Natural killer cell (primary cell): ENCODE measurements around the gene DICER1. TPM values are rescaled to one million over a fixed set of nuclear protein-coding genes. Genes with fewer than 3 reads are reported as not detected.

Experiments used
- ATAC-seq, 3 donors: fragments of 150-1000 bp in 2 of 3; fragments of 200-7000 bp in 1 of 3; cut with Tn5 transposase; 1 replicate in 1 of 3; 2 replicates in 2 of 3; pipeline ENCODE4 v1.10.0; 2021; ENCODE audit warnings: mild to moderate bottlenecking in 2 of 3, moderate library complexity in 2 of 3
- DNase-seq, 2 donors: peaks; one replicate each; pipeline versions ENCODE4 v3.0.0 to v3.0.0-alpha.2; 2013 to 2021; ENCODE audit warnings: mixed read lengths in 1 of 2
- H3K27ac ChIP-seq: one replicate; pipeline ENCODE4 v1.5.1; 2013; ENCODE audit warnings: mild to moderate bottlenecking, low read length
- H3K27me3 ChIP-seq: one replicate; pipeline ENCODE4 v1.6.1; 2013; ENCODE audit warnings: low read length; ENCODE audit not compliant: control insufficient read depth, insufficient read depth
- H3K36me3 ChIP-seq: one replicate; pipeline ENCODE4 v1.6.1; 2013; ENCODE audit warnings: low read length; ENCODE audit not compliant: control insufficient read depth, insufficient read depth
- H3K4me1 ChIP-seq: one replicate; pipeline ENCODE4 v1.6.1; 2013; ENCODE audit warnings: low read length; ENCODE audit not compliant: control insufficient read depth, insufficient read depth
- H3K4me3 ChIP-seq: one replicate; pipeline ENCODE4 v1.5.1; 2013; ENCODE audit warnings: low read length
- H3K9me3 ChIP-seq: one replicate; pipeline ENCODE4 v1.6.1; 2013; ENCODE audit warnings: low read length; ENCODE audit not compliant: control insufficient read depth, insufficient read depth
- H3K27ac Mint-ChIP-seq, 2 donors: one replicate each; pipeline ENCODE4 v1.8.0; 2022; ENCODE audit warnings: mild to moderate bottlenecking in 2 of 2, mixed read lengths in 2 of 2, moderate library complexity in 1 of 2
- H3K27me3 Mint-ChIP-seq, 2 donors: one replicate each; pipeline ENCODE4 v1.8.0; 2022; ENCODE audit warnings: low read depth in 2 of 2, mixed read lengths in 2 of 2
- H3K36me3 Mint-ChIP-seq: one replicate; pipeline ENCODE4 v1.8.0; 2022; ENCODE audit warnings: mixed read lengths
- H3K4me1 Mint-ChIP-seq, 2 donors: one replicate each; pipeline ENCODE4 v1.8.0; 2022; ENCODE audit warnings: mixed read lengths in 2 of 2
- H3K4me3 Mint-ChIP-seq: one replicate; pipeline ENCODE4 v1.8.0; 2022; ENCODE audit warnings: mild to moderate bottlenecking, moderate library complexity, mixed read lengths
- H3K9me3 Mint-ChIP-seq, 2 donors: one replicate each; pipeline ENCODE4 v1.8.0; 2022; ENCODE audit warnings: mixed read lengths in 2 of 2
- CTCF ChIP-seq: fragments of 200-600 bp; IDR thresholded peaks from one replicate; pipeline ENCODE4 v1.8.0; 2022; ENCODE audit warnings: antibody characterized with exemption
- WGBS: methylation state at CpG from one replicate; pipeline ENCODE4 v1.1.7; 2013; ENCODE audit warnings: missing lambda C conversion rate; ENCODE audit not compliant: insufficient coverage; 5-methylcytosine and 5-hydroxymethylcytosine counted together
- intact Hi-C: fragments of 100-400 bp; cut with micrococcal nuclease; formaldehyde crosslinking; loops from one replicate; pipeline ENCODE4 v1.14.2; 2022
- total RNA-seq, 4 donors: library from RNA; stranded (reverse); fragments of 120-200 nt in 1 of 4; gene quantifications; one replicate each; pipeline versions ENCODE4 v1.2.3 to v1.2.4, GENCODE V29; 2013 to 2022

DICER1 gene
- total RNA-seq, 3 donors from 2014 or later (not counting 1 experiment from before 2014, with no cell fraction given): 47.7 to 59.3 (median 52.9) TPM

- WGBS: 92% methylated on average over 6 of the region's 6 CpGs
- no peak for ATAC-seq
- no peaks in the 10 kb centered on the region for H3K27me3 ChIP-seq
- intact Hi-C loops: no loop called here
- Mint-ChIP-seq H3K27ac (no peak overlapping the region), H3K36me3 (no peaks in the 10 kb centered on the region), H3K4me3 (no peak overlapping the region), H3K4me1 (peaks cover 0 to 12% of the 10 kb centered on the region in 2 donors), H3K27me3 (peaks cover 23 to 39% of the 10 kb centered on the region in 2 donors), H3K9me3 (no peaks in the 10 kb centered on the region)
- H3K4me1 ChIP-seq: no peaks in the 10 kb centered on the region
- no peak for TF ChIP-seq CTCF
- H3K36me3 ChIP-seq: no peaks in the 10 kb centered on the region
- H3K4me3 ChIP-seq: no peak overlapping the region
- no peaks in the 10 kb centered on the region for H3K9me3 ChIP-seq
- DNase-seq: no peak
- H3K27ac ChIP-seq: no peak overlapping the region
Measured at GRCh38 chr14:95192311-95192710, 35.0 kb upstream of the DICER1 start.

- Histone ChIP-seq H3K9me3 (no peaks in the 10 kb centered on the region), H3K27me3 (no peaks in the 10 kb centered on the region), H3K4me3 (no peak overlapping the region), H3K27ac (no peak overlapping the region), H3K36me3 (no peaks in the 10 kb centered on the region), H3K4me1 (no peaks in the 10 kb centered on the region)
- Mint-ChIP-seq H3K27me3 (peaks cover 26 to 41% of the 10 kb centered on the region in 2 donors), H3K4me1 (peaks cover 0 to 9% of the 10 kb centered on the region in 2 donors), H3K36me3 (no peaks in the 10 kb centered on the region), H3K9me3 (no peaks in the 10 kb centered on the region), H3K4me3 (no peak overlapping the region), H3K27ac (no peak overlapping the region)
- intact Hi-C loops: no loop called here
- DNase-seq (no peak), ATAC-seq (no peak)
- 71% methylated on average over 21 of the region's 21 CpGs for WGBS
- no peak for TF ChIP-seq CTCF
Measured at GRCh38 chr14:95191445-95192199, 34.3 kb upstream of the DICER1 start.

GRCh38 chr14:95190857-95191256, 33.5 kb upstream of the DICER1 start:
- peaks cover 30 to 45% of the 10 kb centered on the region in 2 donors for H3K27me3 Mint-ChIP-seq
- intact Hi-C loops: no loop called here
- Histone ChIP-seq H3K4me3 (no peak overlapping the region), H3K36me3 (no peaks in the 10 kb centered on the region), H3K4me1 (no peaks in the 10 kb centered on the region), H3K27ac (no peak overlapping the region), H3K27me3 (no peaks in the 10 kb centered on the region), H3K9me3 (no peaks in the 10 kb centered on the region)
- no peak overlapping the region for H3K4me3 Mint-ChIP-seq
- WGBS: 88% methylated on average over 7 of the region's 7 CpGs
- no peaks in the 10 kb centered on the region for H3K36me3 Mint-ChIP-seq
- TF ChIP-seq CTCF: no peak
- DNase-seq (no peak), ATAC-seq (no peak)
- no peaks in the 10 kb centered on the region for H3K9me3 Mint-ChIP-seq
- peaks cover under 1 to 7% of the 10 kb centered on the region in 2 donors for H3K4me1 Mint-ChIP-seq
- H3K27ac Mint-ChIP-seq: no peak overlapping the region
